ENCODE measurements around the gene MYO18A.

- TF ChIP-seq, protein P1, sequence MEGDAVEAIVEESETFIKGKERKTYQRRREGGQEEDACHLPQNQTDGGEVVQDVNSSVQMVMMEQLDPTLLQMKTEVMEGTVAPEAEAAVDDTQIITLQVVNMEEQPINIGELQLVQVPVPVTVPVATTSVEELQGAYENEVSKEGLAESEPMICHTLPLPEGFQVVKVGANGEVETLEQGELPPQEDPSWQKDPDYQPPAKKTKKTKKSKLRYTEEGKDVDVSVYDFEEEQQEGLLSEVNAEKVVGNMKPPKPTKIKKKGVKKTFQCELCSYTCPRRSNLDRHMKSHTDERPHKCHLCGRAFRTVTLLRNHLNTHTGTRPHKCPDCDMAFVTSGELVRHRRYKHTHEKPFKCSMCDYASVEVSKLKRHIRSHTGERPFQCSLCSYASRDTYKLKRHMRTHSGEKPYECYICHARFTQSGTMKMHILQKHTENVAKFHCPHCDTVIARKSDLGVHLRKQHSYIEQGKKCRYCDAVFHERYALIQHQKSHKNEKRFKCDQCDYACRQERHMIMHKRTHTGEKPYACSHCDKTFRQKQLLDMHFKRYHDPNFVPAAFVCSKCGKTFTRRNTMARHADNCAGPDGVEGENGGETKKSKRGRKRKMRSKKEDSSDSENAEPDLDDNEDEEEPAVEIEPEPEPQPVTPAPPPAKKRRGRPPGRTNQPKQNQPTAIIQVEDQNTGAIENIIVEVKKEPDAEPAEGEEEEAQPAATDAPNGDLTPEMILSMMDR (IDR thresholded peaks at IDR 0.05; ENCODE audit: low read depth, low read length): no peak
- no peak for TF ChIP-seq EZH2phosphoT487 (IDR thresholded peaks at IDR 0.05; ENCODE audit: low read depth)
Measured at GRCh38 chr17:29148257-29148789, 31.9 kb downstream of the MYO18A start.
